Common myeloid progenitor, CD34-positive (primary cell): ENCODE measurements around the gene SOX12.
A peak's percentile ranks its signal among the peaks of the same experiment; 100 is the strongest.

Experiments used
- CTCF ChIA-PET: fragments of 350-600 bp; sonication (Branson Sonifier 250); formaldehyde crosslinking; loops from one replicate; lab custom pipeline; 2021; ENCODE audit warnings: antibody characterized with exemption; lab: Charles Lee
- POLR2A ChIA-PET: fragments of 350-600 bp; sonication (Branson Sonifier 250); formaldehyde crosslinking; loops from one replicate; lab custom pipeline; 2021; ENCODE audit warnings: antibody characterized with exemption; lab: Charles Lee
- DNase-seq, 3 donors: peaks; one replicate each; pipeline versions ENCODE4 v3.0.0 to v3.0.0-alpha.2; 2013
- H3K27ac ChIP-seq, 2 experiments: 1 replicate in 1 of 2; 2 replicates in 1 of 2; pipeline ENCODE4 v1.7.0; 2013; ENCODE audit warnings: inconsistent platforms in 2 of 2, low read length in 2 of 2, mild to moderate bottlenecking in 2 of 2, low read depth in 1 of 2, moderate library complexity in 1 of 2; ENCODE audit not compliant: severe bottlenecking in 2 of 2, insufficient read depth in 1 of 2, poor library complexity in 1 of 2
- H3K27me3 ChIP-seq, 5 experiments: replicated peaks in 2 of 5; 1 replicate in 3 of 5; 2 replicates in 2 of 5; pipeline versions ENCODE4 v1.6.1 to v1.7.0; 2013; ENCODE audit warnings: low read length in 4 of 5, mild to moderate bottlenecking in 2 of 5, moderate library complexity in 2 of 5, inconsistent platforms in 1 of 5; ENCODE audit not compliant: insufficient read depth in 5 of 5, control insufficient read depth in 4 of 5
- H3K36me3 ChIP-seq, 4 experiments: 1 replicate in 2 of 4; 2 replicates in 2 of 4; pipeline versions ENCODE4 v1.6.1 to v1.7.0; 2013; ENCODE audit warnings: low read length in 3 of 4, control low read depth in 1 of 4, mild to moderate bottlenecking in 1 of 4; ENCODE audit not compliant: control insufficient read depth in 4 of 4, insufficient read depth in 4 of 4
- H3K4me1 ChIP-seq, 4 experiments: 1 replicate in 3 of 4; 2 replicates in 1 of 4; pipeline versions ENCODE4 v1.6.1 to v1.7.1; 2013; ENCODE audit warnings: low read length in 3 of 4, mild to moderate bottlenecking in 3 of 4, control low read depth in 1 of 4, inconsistent platforms in 1 of 4, moderate library complexity in 1 of 4; ENCODE audit not compliant: control insufficient read depth in 4 of 4, insufficient read depth in 4 of 4; ENCODE audit errors: control extremely low read depth in 1 of 4
- H3K4me3 ChIP-seq, 7 experiments: 1 replicate in 4 of 7; 2 replicates in 3 of 7; pipeline versions ENCODE4 v1.5.1 to v1.7.0; 2013; ENCODE audit warnings: mild to moderate bottlenecking in 7 of 7, low read length in 6 of 7, moderate library complexity in 6 of 7, inconsistent platforms in 2 of 7, low read depth in 2 of 7, control low read depth in 1 of 7; ENCODE audit not compliant: insufficient read depth in 4 of 7, control insufficient read depth in 1 of 7; ENCODE audit errors: extremely low read depth in 1 of 7
- H3K9me3 ChIP-seq, 5 experiments: 1 replicate in 4 of 5; 2 replicates in 1 of 5; pipeline versions ENCODE4 v1.6.1 to v1.7.1; 2013; ENCODE audit warnings: low read length in 4 of 5, mild to moderate bottlenecking in 2 of 5, inconsistent platforms in 1 of 5, low read depth in 1 of 5, moderate library complexity in 1 of 5; ENCODE audit not compliant: control insufficient read depth in 4 of 5, insufficient read depth in 2 of 5; ENCODE audit errors: control extremely low read depth in 1 of 5
- WGBS: methylation state at CpG from one replicate; pipeline ENCODE4 v1.1.5; 2013; ENCODE audit not compliant: insufficient coverage; 5-methylcytosine and 5-hydroxymethylcytosine counted together

Gene SOX12

GRCh38 chr20:362271-363254, 37.2 kb downstream of the SOX12 start:
- peak; percentile 64 to 79 (median 77) for DNase-seq
- POLR2A ChIA-PET, result interaction anchor here (1.1 kb wide), 1 partner anchor 167 kb away, joined by 5 read pairs; no protein-coding TSS in a partner anchor
- Histone ChIP-seq H3K27ac (no peak overlapping the region), H3K36me3 (no peaks in the 10 kb centered on the region), H3K4me1 (peaks cover 0 to 24% (median 19%) of the 10 kb centered on the region in 4 experiments), H3K4me3 (no peak overlapping the region), H3K27me3 (no peaks in the 10 kb centered on the region), H3K9me3 (no peaks in the 10 kb centered on the region)
- 49% methylated on average over 9 of the region's 13 CpGs for WGBS
- CTCF ChIA-PET, result interaction anchor here (0.8 to 2.9 kb wide), 14 partner anchors 9 to 119 kb away, joined by 3 to 22 read pairs (median 3); no protein-coding TSS in a partner anchor

- POLR2A ChIA-PET, result interaction anchor here (1.1 kb wide), 1 partner anchor 168 kb away, joined by 5 read pairs; no protein-coding TSS in a partner anchor
These were observed 38.1 kb downstream of the SOX12 start for GRCh38 chr20:363319-364078.

GRCh38 chr20:364905-365794, 39.8 kb downstream of the SOX12 start:
- Histone ChIP-seq H3K9me3 (no peaks in the 10 kb centered on the region), H3K4me1 (peaks cover 0 to 24% (median 19%) of the 10 kb centered on the region in 4 experiments), H3K27me3 (no peaks in the 10 kb centered on the region), H3K36me3 (no peaks in the 10 kb centered on the region), H3K27ac (peak overlapping the region in 1 of 2 experiments; percentile 60), H3K4me3 (no peak overlapping the region)
- WGBS, result 49% methylated on average over 6 of the region's 9 CpGs
- ChIA-PET CTCF (interaction anchor here (0.8 to 2.6 kb wide), 5 partner anchors 10 to 711 kb away, joined by 3 to 7 read pairs (median 4); no protein-coding TSS in a partner anchor), POLR2A (no interaction called here)
- peak in 2 of 3 donors; percentile 71 to 75 for DNase-seq

More at GRCh38 chr20:363319-364078, 38.1 kb downstream of the SOX12 start:
- peak overlapping the region in 1 of 2 experiments; percentile 6 for H3K27ac ChIP-seq
- peaks cover 0 to 24% (median 19%) of the 10 kb centered on the region in 4 experiments for H3K4me1 ChIP-seq
- no peak for DNase-seq
- CTCF ChIA-PET, result interaction anchor here (0.9 to 2.9 kb wide), 7 partner anchors 8 to 115 kb away, joined by 3 to 22 read pairs (median 4); no protein-coding TSS in a partner anchor
- H3K9me3 ChIP-seq, result no peaks in the 10 kb centered on the region
- no peaks in the 10 kb centered on the region for H3K27me3 ChIP-seq
- H3K4me3 ChIP-seq, result no peak overlapping the region
- H3K36me3 ChIP-seq, result no peaks in the 10 kb centered on the region
- 98% methylated on average over 11 of the region's 13 CpGs for WGBS

GRCh38 chr20:366041-366718, 40.8 kb downstream of the SOX12 start:
- H3K27ac ChIP-seq, result peak overlapping the region in 1 of 2 experiments; percentile 11
- DNase-seq, result no peak
- peaks cover 0 to 29% (median 23%) of the 10 kb centered on the region in 4 experiments for H3K4me1 ChIP-seq
- no peaks in the 10 kb centered on the region for H3K9me3 ChIP-seq
- 91% methylated on average over 7 of the region's 7 CpGs for WGBS
- H3K36me3 ChIP-seq, result no peaks in the 10 kb centered on the region
- H3K4me3 ChIP-seq, result no peak overlapping the region
- no peaks in the 10 kb centered on the region for H3K27me3 ChIP-seq
- POLR2A ChIA-PET, result no interaction called here
- CTCF ChIA-PET, result interaction anchor here (1.3 to 2.6 kb wide), 5 partner anchors 9 to 72 kb away, joined by 4 to 7 read pairs (median 4); no protein-coding TSS in a partner anchor

- H3K4me3 ChIP-seq, result no peak overlapping the region
- no peaks in the 10 kb centered on the region for H3K9me3 ChIP-seq
- 91% methylated on average over 7 of the region's 13 CpGs for WGBS
- H3K27ac ChIP-seq, result no peak overlapping the region
- ChIA-PET POLR2A (no interaction called here), CTCF (interaction anchor here (1.3 to 2.6 kb wide), 5 partner anchors 10 to 71 kb away, joined by 4 to 7 read pairs (median 4); no protein-coding TSS in a partner anchor)
- no peaks in the 10 kb centered on the region for H3K36me3 ChIP-seq
- DNase-seq, result no peak
- H3K27me3 ChIP-seq, result no peaks in the 10 kb centered on the region
- peaks cover 0 to 36% (median 30%) of the 10 kb centered on the region in 4 experiments for H3K4me1 ChIP-seq
These were observed 41.5 kb downstream of the SOX12 start for GRCh38 chr20:366719-367485.
